Activated CD8-positive, alpha-beta memory T cell treated with anti-CD3 and anti-CD28 coated beads, Interleukin-2, amount 50 U/mL, for 48 hours (primary cell): ENCODE results near the gene PSMC3.
"Not testable (repeated sequence)": the region's sequence is repeated elsewhere in the genome, so short reads cannot be mapped to it uniquely, and the experiment has no call there.

Source experiments
- DNase-seq: peaks from one replicate; pipeline ENCODE4 v3.0.0-alpha.2; 2020

PSMC3 gene

GRCh38 chr11:47426062-47426956, at the start of gene PSMC3:
Gene PSMC3 (minus strand): TSS chr11:47426439. CDS start chr11:47426279, 160 bp downstream.
- peak; percentile 99 for DNase-seq

DNA sequence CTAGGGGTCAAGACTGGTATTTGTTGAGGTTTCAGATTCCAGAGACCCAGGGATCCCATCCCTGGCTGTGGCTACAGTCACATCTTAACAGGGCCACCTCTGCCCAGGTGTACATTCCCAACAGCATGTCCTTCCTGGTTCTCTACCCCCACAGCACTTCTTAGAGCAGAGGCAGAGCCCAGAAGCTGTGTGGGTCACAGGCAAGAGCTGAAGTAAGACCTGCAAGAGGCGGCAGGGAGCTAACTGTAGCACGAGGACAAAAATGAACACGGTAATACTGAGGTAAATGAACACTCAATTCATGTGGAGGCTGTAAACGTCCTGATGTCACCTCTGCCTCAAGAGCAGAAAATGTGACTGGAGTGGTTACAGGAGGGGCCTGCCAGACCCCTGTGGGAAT, 44.4 kb upstream of the PSMC3 start:
- no peak for DNase-seq

GRCh38 chr11:47469361-47470179, 43.3 kb upstream of the PSMC3 start:
- no peak for DNase-seq

GRCh38 chr11:47468598-47469214, 42.5 kb upstream of the PSMC3 start:
- DNase-seq = no peak

GRCh38 chr11:47467357-47467756, 41.1 kb upstream of the PSMC3 start:
- no peak for DNase-seq

- no peak for DNase-seq
Observed at GRCh38 chr11:47466701-47467250, 40.5 kb upstream of the PSMC3 start.

DNA sequence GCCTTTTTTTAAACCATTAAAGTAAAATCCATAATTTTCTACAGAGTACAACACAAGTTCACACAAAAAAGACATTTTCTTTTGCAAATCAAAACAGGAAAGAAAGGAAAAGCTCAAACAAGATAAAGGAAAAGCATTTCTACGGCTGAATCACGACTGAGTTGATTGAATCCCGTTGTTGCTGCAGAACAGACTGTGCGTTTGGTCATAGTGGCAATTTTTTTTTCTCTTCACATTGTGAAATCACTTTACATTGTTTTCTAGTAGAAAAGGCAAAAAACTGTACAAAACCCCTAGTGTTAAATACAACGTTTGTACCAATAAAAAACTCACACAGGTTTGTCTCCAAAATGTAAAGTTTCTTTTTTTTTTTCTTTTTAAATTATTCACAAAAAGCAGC, 40.0 kb upstream of the PSMC3 start:
- no peak for DNase-seq

DNA sequence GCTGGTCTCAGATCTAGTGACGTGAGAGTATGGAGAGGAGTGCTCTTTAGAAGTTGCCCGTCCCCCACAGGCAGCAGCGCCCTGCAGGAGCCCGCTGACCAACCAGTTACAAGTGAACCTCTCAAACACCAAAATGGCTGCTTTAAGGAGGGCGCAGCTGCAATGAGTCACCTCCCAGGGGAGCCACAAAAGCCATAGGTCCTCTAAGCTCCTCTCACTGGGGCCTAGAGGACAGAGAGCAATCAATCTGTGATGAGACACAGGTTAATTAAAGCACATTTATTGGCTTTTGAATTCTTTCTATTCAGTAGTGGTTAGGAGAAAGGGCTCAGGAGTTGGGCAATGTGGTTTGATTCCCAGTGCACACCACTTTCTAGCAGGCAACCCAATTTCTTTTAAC, 38.2 kb upstream of the PSMC3 start:
- DNase-seq = no peak

- no peak for DNase-seq
Observed at GRCh38 chr11:47461876-47462275, 35.6 kb upstream of the PSMC3 start.

- DNase-seq = no peak
Observed at GRCh38 chr11:47460571-47461235, 34.5 kb upstream of the PSMC3 start.

- not testable (repeated sequence) for DNase-seq
Observed at GRCh38 chr11:47454258-47454671, 28.0 kb upstream of the PSMC3 start.

DNA sequence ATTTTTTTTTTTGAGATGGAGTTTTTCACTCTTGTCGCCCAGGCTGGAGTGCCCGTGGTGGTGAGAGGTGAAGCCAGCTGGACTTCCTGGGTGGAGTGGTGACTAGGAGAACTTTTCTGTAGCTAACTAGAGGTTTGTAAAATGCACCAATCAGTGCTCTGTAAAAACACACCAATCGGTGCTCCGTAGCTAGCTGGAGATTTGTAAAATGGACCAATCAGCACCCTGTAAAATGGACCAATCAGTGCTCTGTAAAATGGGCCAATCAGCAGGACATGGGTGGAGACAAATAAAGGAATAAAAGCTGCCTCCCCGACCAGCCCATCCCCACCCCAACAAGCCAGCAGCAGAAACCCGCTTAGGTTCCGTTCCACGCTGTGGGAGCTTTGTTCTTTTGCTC, 27.1 kb upstream of the PSMC3 start:
- DNase-seq = no peak

- no peak for DNase-seq
Observed at GRCh38 chr11:47451990-47452389, 25.8 kb upstream of the PSMC3 start.

DNA sequence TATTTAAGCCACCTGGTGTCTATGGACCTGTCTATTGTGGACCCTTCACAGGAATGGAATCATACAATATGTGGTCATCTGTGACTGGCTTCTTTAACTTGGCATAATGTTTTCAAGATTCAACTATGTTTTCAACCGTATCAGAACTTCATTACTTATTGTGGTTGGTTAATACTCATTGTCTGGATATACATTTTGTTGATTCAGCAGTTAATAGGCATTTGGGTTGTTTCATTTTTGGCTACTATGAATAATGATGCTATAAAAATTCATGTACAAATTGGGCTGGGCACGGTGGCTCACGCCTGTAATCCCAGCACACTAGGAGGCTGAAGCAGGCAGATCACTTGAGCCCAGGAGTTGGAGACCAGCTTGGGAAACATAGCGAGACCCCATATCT, 25.2 kb upstream of the PSMC3 start:
- no peak for DNase-seq

GRCh38 chr11:47449541-47449940, 23.3 kb upstream of the PSMC3 start:
- DNase-seq = no peak

DNA sequence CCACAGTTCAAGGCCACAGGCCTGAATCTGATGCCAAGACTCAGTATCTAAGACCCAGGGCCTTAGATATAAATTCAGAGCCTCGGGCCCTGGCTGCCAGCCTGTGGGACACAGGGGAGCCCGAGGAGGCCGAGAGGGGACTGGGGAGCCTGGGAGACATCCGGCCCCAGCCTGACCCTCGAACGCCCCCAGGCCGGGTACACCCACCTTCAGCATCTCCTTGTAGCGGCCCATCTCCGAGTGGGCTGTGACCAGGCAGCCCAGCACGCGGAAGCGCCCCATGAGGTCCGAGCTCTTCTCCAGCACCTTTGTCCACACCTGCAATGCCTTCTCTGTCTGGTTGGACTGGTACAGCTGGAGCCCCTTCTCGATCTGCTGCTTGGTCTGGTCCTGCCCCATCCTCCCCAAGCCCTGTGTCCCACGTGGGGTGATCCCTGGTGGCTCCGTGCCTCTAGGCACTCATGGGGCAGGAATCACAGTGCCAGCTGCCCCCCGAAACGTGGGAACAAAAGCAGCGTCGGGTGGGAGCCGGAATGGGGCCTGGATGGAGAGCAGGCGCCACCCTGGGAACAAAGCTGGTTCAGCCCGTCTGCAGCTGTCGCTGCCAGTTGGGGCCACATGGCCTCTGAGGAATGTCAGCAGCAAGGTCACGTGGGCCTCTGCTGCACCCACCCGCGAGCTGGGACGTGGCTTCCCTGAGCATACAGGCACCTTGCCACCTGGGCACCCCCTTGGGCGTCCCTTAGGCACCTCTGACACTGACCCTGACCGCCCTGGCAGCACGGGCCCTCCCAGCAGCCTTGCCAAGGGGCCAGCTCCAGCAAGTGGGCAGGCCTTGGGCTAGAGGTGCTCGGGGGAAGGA, 22.6 kb upstream of the PSMC3 start, which contains the start of gene RAPSN:
Gene RAPSN, minus strand, starts transcription at position 571 of the 862 bp plus-strand sequence. Its CDS starts 172 bp downstream, at position 399.
- DNase-seq = no peak

DNA sequence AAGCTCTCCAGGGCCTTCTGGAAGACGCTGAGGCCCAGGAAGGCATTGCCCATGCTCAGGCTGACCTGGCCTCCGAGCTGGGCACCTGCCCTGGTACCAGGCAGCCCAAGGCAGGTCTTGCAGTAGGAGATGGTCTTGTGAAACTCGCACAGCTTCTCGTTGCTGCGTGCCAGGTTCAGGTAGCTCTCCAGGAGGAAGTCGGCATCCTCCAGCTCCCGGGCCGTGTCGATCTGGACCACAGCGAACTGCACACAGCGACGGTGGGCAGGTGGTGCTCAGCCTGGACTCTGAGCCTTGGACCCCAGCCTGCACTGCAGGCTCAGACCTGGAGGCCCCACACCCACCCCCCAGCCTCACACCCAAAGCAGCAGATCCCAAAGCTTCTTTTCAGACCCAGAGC, 21.7 kb upstream of the PSMC3 start:
- DNase-seq = no peak

GRCh38 chr11:47446833-47447232, 20.6 kb upstream of the PSMC3 start:
- DNase-seq = no peak

DNA sequence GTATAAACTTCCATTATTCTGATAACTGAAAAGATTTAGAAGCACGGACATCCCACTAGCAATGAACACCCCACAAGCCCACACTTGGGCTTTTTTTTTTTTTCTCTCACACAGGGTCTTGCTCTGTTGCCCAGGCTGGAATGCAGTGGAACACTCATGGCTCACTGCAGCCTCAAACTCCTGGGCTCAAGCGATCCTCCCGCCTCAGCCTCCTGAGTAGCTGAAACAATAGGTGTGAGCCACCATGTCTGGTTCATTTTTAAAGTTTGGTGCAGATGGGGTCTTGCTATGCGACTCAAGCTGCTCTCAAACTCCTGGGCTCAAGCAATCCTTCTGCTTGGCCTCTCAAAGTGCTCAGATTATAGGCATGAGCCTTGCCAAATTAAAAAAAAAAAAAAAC, 19.6 kb upstream of the PSMC3 start:
- DNase-seq = no peak

- no peak for DNase-seq
Observed at GRCh38 chr11:47443817-47444216, 17.6 kb upstream of the PSMC3 start.

DNA sequence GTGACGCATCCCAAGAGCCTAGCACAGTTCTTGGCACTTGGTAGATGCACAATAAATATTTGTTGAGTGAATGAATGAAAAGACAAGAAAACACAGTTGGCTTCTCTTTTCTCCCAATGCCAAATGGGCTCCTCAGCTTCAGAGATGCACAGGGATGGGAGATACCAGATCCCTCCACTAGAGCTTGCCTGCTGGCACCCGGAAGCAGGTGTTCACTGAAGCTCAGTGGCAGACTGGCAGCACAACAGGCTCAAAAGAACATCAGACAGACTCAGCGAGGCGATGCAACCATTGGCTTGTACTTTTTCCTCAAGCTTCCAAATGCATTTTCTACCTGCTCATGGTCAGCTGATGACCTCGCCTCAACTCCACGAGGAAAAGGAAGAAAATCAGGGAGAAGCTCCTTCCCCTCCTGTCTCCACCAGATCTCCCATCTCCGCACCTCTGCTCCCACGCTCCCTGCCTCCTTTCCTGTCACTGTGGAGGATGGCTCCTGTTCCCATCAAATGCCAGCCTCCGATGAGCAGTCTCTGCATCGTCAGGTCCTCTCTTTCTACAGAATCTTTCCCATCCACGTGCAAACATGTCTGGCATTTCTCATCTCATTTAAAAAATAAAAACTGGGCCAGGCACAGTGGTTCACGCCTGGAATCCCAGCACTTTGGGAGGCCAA, 16.9 kb upstream of the PSMC3 start:
- DNase-seq = no peak
